Karpas-422 (cell line): ENCODE results near the gene ITPKB. TPM values are rescaled to one million over a fixed set of nuclear protein-coding genes. Genes with fewer than 3 reads are reported as not detected.
"Not testable (repeated sequence)": the region's sequence is repeated elsewhere in the genome, so short reads cannot be mapped to it uniquely, and the experiment has no call there.

Experiments
- DNase-seq: peaks from one replicate; pipeline ENCODE4 v3.0.0-alpha.2; 2015
- H2AFZ ChIP-seq: fragments of 200-600 bp; sonication (generic); 2 replicates; pipeline ENCODE4 v1.6.1; 2014; ENCODE audit warnings: antibody characterized with exemption, low read length, mixed read lengths
- H3K27ac ChIP-seq: fragments of 200-600 bp; sonication (generic); 2 replicates; pipeline ENCODE4 v1.5.1; 2014; ENCODE audit warnings: mild to moderate bottlenecking, low read length, moderate library complexity
- H3K27me3 ChIP-seq: fragments of 200-600 bp; sonication (generic); 2 replicates; pipeline ENCODE4 v1.6.1; 2014; ENCODE audit warnings: low read length, mixed read lengths
- H3K36me3 ChIP-seq: fragments of 200-600 bp; sonication (generic); 2 replicates; pipeline ENCODE4 v1.6.1; 2014; ENCODE audit warnings: low read length, mixed read lengths; ENCODE audit not compliant: insufficient read depth
- H3K4me1 ChIP-seq: fragments of 200-600 bp; sonication (generic); 2 replicates; pipeline ENCODE4 v1.6.1; 2014; ENCODE audit warnings: mild to moderate bottlenecking, low read length, mixed read lengths
- H3K4me2 ChIP-seq: fragments of 200-600 bp; sonication (generic); 2 replicates; pipeline ENCODE4 v1.6.1; 2014; ENCODE audit warnings: low read length, low read depth, mild to moderate bottlenecking; ENCODE audit not compliant: poor library complexity, severe bottlenecking
- H3K4me3 ChIP-seq: fragments of 200-600 bp; sonication (generic); 2 replicates; pipeline ENCODE4 v1.5.1; 2014; ENCODE audit warnings: mild to moderate bottlenecking, antibody characterized with exemption, low read length, mixed read lengths
- H3K79me2 ChIP-seq: fragments of 200-600 bp; sonication (generic); 2 replicates; pipeline ENCODE4 v1.6.1; 2014; ENCODE audit warnings: mild to moderate bottlenecking, low read length, mixed read lengths
- H3K9ac ChIP-seq: fragments of 200-600 bp; sonication (generic); 2 replicates; pipeline ENCODE4 v1.6.0; 2014; ENCODE audit warnings: low read length
- H3K9me2 ChIP-seq: fragments of 200-600 bp; sonication (generic), shearing (Covaris generic); replicated peaks from 2 replicates; pipeline ENCODE4 v1.6.0; 2014; ENCODE audit warnings: mild to moderate bottlenecking, low read length, moderate library complexity; ENCODE audit not compliant: insufficient read depth
- H3K9me3 ChIP-seq: fragments of 300-700, 200-600 bp; sonication (generic); 2 replicates; pipeline ENCODE4 v1.6.1; 2014; ENCODE audit warnings: low read length, mixed read lengths
- H4K20me1 ChIP-seq: fragments of 200-600 bp; sonication (generic); 2 replicates; pipeline ENCODE4 v1.6.1; 2014; ENCODE audit warnings: mild to moderate bottlenecking, antibody characterized with exemption, low read length, low read depth; ENCODE audit not compliant: insufficient read depth
- total RNA-seq: library from RNA; depleted of rRNA; stranded (reverse); fragments of >200 nt; shearing (Covaris generic); gene quantifications from 2 replicates; pipeline ENCODE4 v1.2.3, GENCODE V29; 2014; ENCODE audit warnings: low replicate concordance

The ITPKB gene
- total RNA-seq, 1 experiment from 2014 or later: 79.0 TPM

- Histone ChIP-seq H3K36me3 (no peaks in the 10 kb centered on the region), H3K9ac (no peak overlapping the region), H3K79me2 (no peaks in the 10 kb centered on the region), H3K9me2 (no peaks in the 10 kb centered on the region), H2AFZ (no peak overlapping the region), H3K4me3 (no peak overlapping the region), H3K27me3 (no peaks in the 10 kb centered on the region), H3K9me3 (no peaks in the 10 kb centered on the region), H3K27ac (no peak overlapping the region), H3K4me2 (no peak overlapping the region), H4K20me1 (no peaks in the 10 kb centered on the region), H3K4me1 (peaks cover 9% of the 10 kb centered on the region)
- no peak for DNase-seq
Observed at GRCh38 chr1:226751214-226751613, 12.1 kb upstream of the ITPKB start.

GRCh38 chr1:226749467-226749866 lies 10.4 kb upstream of the ITPKB start:
- DNase-seq: no peak
- peak overlapping the region; percentile 73; the same call in 1 of the 2 replicates for H2AFZ ChIP-seq
- no peak overlapping the region for H3K4me2 ChIP-seq

GRCh38 chr1:226748306-226748705 lies 9.2 kb upstream of the ITPKB start:
- H3K4me1 ChIP-seq: peaks cover 7% of the 10 kb centered on the region
- H3K27me3 ChIP-seq: no peaks in the 10 kb centered on the region
- no peaks in the 10 kb centered on the region for H3K9me2 ChIP-seq
- no peak overlapping the region for H2AFZ ChIP-seq
- no peak overlapping the region for H3K9ac ChIP-seq
- no peak overlapping the region for H3K4me3 ChIP-seq
- no peak overlapping the region for H3K4me2 ChIP-seq
- H3K9me3 ChIP-seq: no peaks in the 10 kb centered on the region
- H3K27ac ChIP-seq: no peak overlapping the region
- H3K79me2 ChIP-seq: no peaks in the 10 kb centered on the region
- no peaks in the 10 kb centered on the region for H4K20me1 ChIP-seq
- H3K36me3 ChIP-seq: no peaks in the 10 kb centered on the region
- no peak for DNase-seq

More at GRCh38 chr1:226749467-226749866, 10.4 kb upstream of the ITPKB start:
- Histone ChIP-seq H3K27me3 (no peaks in the 10 kb centered on the region), H3K27ac (no peak overlapping the region), H3K4me3 (no peak overlapping the region), H4K20me1 (no peaks in the 10 kb centered on the region), H3K9me2 (no peaks in the 10 kb centered on the region), H3K9ac (no peak overlapping the region), H3K4me1 (peaks cover 9% of the 10 kb centered on the region), H3K9me3 (no peaks in the 10 kb centered on the region), H3K79me2 (no peaks in the 10 kb centered on the region), H3K36me3 (no peaks in the 10 kb centered on the region)

GRCh38 chr1:226747519-226748263 lies 8.6 kb upstream of the ITPKB start:
- not testable (repeated sequence) for H3K9me2 ChIP-seq, H3K9me3 ChIP-seq, DNase-seq, H3K4me3 ChIP-seq, H3K79me2 ChIP-seq, H3K27me3 ChIP-seq, H3K27ac ChIP-seq, H3K4me2 ChIP-seq, H3K9ac ChIP-seq, H3K4me1 ChIP-seq, H4K20me1 ChIP-seq, H3K36me3 ChIP-seq, H2AFZ ChIP-seq

GRCh38 chr1:226743259-226743658 lies 4.2 kb upstream of the ITPKB start:
- H2AFZ ChIP-seq: no peak overlapping the region
- no peaks in the 10 kb centered on the region for H3K9me3 ChIP-seq
- H4K20me1 ChIP-seq: no peaks in the 10 kb centered on the region
- H3K79me2 ChIP-seq: peaks cover 8% of the 10 kb centered on the region
- no peak overlapping the region for H3K9ac ChIP-seq
- no peak overlapping the region for H3K4me2 ChIP-seq
- H3K36me3 ChIP-seq: no peaks in the 10 kb centered on the region; the same call in 1 of the 2 replicates
- H3K27me3 ChIP-seq: no peaks in the 10 kb centered on the region
- DNase-seq: no peak
- peaks cover 25% of the 10 kb centered on the region for H3K4me1 ChIP-seq
- H3K27ac ChIP-seq: no peak overlapping the region
- H3K4me3 ChIP-seq: no peak overlapping the region
- H3K9me2 ChIP-seq: no peaks in the 10 kb centered on the region

GRCh38 chr1:226741009-226741408 lies 1.9 kb upstream of the ITPKB start:
- H3K27me3 ChIP-seq: no peaks in the 10 kb centered on the region
- H3K79me2 ChIP-seq: peaks cover 29% of the 10 kb centered on the region

GRCh38 chr1:226739696-226740065 lies 599 bp upstream of the ITPKB start:
- Histone ChIP-seq H3K4me1 (peaks cover 36% of the 10 kb centered on the region), H3K9ac (peak overlapping the region; percentile 96), H3K27ac (peak overlapping the region; percentile 96), H4K20me1 (peaks cover 5% of the 10 kb centered on the region; the same call in 1 of the 2 replicates), H3K79me2 (peaks cover 43% of the 10 kb centered on the region), H3K36me3 (peaks cover 29% of the 10 kb centered on the region), H3K4me2 (peak overlapping the region; percentile 79), H3K9me3 (no peaks in the 10 kb centered on the region), H2AFZ (no peak overlapping the region), H3K27me3 (no peaks in the 10 kb centered on the region), H3K9me2 (no peaks in the 10 kb centered on the region), H3K4me3 (peak overlapping the region; percentile 82)
- DNase-seq: peak; percentile 65

More at GRCh38 chr1:226741009-226741408, 1.9 kb upstream of the ITPKB start:
- H3K4me1 ChIP-seq: peaks cover 25% of the 10 kb centered on the region
- peak overlapping the region; percentile 36 for H3K4me2 ChIP-seq
- H3K9ac ChIP-seq: no peak overlapping the region
- 0 out of 2 replicates have a peak overlapping the region, but pooled peaks have one; percentile 6 for H3K4me3 ChIP-seq
- H3K36me3 ChIP-seq: peaks cover 16% of the 10 kb centered on the region
- H4K20me1 ChIP-seq: no peaks in the 10 kb centered on the region; the same call in 1 of the 2 replicates
- H3K27ac ChIP-seq: 0 out of 2 replicates have a peak overlapping the region, but pooled peaks have one; percentile 14
- H3K9me3 ChIP-seq: no peaks in the 10 kb centered on the region
- DNase-seq: no peak
- no peak overlapping the region for H2AFZ ChIP-seq
- H3K9me2 ChIP-seq: no peaks in the 10 kb centered on the region

- no peaks in the 10 kb centered on the region for H3K27me3 ChIP-seq
- H4K20me1 ChIP-seq: peaks cover 11% of the 10 kb centered on the region; the same call in 1 of the 2 replicates
- H3K9ac ChIP-seq: peak overlapping the region; percentile 96
- H2AFZ ChIP-seq: no peak overlapping the region
- DNase-seq: peak; percentile 75
- peak overlapping the region; percentile 82 for H3K4me3 ChIP-seq
- H3K9me3 ChIP-seq: no peaks in the 10 kb centered on the region
- peaks cover 54% of the 10 kb centered on the region for H3K79me2 ChIP-seq
- H3K27ac ChIP-seq: peak overlapping the region; percentile 96
- H3K36me3 ChIP-seq: peaks cover 39% of the 10 kb centered on the region
- peak overlapping the region; percentile 79 for H3K4me2 ChIP-seq
- peaks cover 40% of the 10 kb centered on the region for H3K4me1 ChIP-seq
- no peaks in the 10 kb centered on the region for H3K9me2 ChIP-seq
Observed at GRCh38 chr1:226738421-226738994, 574 bp downstream of the ITPKB start.
